Measurements from ENCODE around the gene ZBTB26.

- no peak for TF ChIP-seq CTCF (IDR thresholded peaks at IDR 0.05)
- no peak for TF ChIP-seq POLR2A (IDR thresholded peaks at IDR 0.05)
Observed at GRCh38 chr9:122961139-122961538, 29.8 kb upstream of the ZBTB26 start.

Measured in esophagus squamous epithelium (tissue), 4 donors.